ENCODE results near the gene LMO1.

DNA sequence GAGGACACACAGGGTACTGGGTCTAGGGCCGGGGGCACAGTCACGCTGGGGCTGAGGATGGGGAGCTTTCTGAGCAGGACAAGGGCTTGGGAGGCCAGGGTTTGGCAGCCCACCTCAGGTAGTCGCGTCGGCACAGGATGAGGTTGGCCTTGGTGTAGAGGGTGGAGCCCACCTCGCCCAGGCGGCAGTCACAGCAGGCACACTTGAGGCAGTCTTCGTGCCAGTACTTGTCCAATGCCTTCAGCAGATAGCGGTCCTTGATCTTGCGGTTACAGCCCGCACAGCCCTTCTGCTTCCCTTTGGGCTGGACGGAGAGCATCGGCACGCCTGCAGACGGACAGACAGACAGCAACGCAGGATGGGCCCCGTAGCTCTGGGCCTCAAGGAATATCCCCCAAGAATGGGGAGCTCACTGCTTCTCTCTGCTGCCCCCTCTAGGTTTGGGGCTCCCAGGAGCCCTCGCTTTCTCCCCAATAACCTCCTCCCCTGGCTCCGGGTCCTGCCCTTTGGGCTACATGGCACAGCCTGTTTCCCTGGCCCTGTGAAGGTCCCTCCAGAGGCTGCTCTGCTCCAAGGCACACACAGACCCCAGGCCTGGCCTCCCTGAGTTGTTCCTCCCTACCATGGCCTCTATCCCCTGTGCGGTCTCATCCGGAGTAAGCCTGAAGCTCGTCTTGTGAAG is 33.4 kb downstream of the LMO1 start:
- no peak for TF ChIP-seq ZNF549 (CRISPR knock-in tag; IDR thresholded peaks at IDR 0.05)
- no peak for TF ChIP-seq YY1 (IDR thresholded peaks at IDR 0.05; ENCODE audit: insufficient read depth, insufficient replicate concordance, low read depth, low read length)
- TF ChIP-seq POLR2AphosphoS5 (IDR thresholded peaks at IDR 0.05; ENCODE audit: low read depth, low read length): no peak
- TF ChIP-seq, protein P1, sequence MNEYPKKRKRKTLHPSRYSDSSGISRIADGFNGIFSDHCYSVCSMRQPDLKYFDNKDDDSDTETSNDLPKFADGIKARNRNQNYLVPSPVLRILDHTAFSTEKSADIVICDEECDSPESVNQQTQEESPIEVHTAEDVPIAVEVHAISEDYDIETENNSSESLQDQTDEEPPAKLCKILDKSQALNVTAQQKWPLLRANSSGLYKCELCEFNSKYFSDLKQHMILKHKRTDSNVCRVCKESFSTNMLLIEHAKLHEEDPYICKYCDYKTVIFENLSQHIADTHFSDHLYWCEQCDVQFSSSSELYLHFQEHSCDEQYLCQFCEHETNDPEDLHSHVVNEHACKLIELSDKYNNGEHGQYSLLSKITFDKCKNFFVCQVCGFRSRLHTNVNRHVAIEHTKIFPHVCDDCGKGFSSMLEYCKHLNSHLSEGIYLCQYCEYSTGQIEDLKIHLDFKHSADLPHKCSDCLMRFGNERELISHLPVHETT (CRISPR knock-in tag; conservative IDR thresholded peaks at IDR 0.05): no peak
- TF ChIP-seq, protein P2, sequence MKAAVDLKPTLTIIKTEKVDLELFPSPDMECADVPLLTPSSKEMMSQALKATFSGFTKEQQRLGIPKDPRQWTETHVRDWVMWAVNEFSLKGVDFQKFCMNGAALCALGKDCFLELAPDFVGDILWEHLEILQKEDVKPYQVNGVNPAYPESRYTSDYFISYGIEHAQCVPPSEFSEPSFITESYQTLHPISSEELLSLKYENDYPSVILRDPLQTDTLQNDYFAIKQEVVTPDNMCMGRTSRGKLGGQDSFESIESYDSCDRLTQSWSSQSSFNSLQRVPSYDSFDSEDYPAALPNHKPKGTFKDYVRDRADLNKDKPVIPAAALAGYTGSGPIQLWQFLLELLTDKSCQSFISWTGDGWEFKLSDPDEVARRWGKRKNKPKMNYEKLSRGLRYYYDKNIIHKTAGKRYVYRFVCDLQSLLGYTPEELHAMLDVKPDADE (CRISPR knock-in tag; IDR thresholded peaks at IDR 0.05): no peak
- no peak for TF ChIP-seq ZFX (CRISPR knock-in tag; IDR thresholded peaks at IDR 0.05; ENCODE audit: low read depth)
- TF ChIP-seq, protein P3, sequence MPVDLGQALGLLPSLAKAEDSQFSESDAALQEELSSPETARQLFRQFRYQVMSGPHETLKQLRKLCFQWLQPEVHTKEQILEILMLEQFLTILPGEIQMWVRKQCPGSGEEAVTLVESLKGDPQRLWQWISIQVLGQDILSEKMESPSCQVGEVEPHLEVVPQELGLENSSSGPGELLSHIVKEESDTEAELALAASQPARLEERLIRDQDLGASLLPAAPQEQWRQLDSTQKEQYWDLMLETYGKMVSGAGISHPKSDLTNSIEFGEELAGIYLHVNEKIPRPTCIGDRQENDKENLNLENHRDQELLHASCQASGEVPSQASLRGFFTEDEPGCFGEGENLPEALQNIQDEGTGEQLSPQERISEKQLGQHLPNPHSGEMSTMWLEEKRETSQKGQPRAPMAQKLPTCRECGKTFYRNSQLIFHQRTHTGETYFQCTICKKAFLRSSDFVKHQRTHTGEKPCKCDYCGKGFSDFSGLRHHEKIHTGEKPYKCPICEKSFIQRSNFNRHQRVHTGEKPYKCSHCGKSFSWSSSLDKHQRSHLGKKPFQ (CRISPR knock-in tag; IDR thresholded peaks at IDR 0.05; ENCODE audit: insufficient replicate concordance): no peak
- no peak for TF ChIP-seq FOSL1 (CRISPR knock-in tag; IDR thresholded peaks at IDR 0.05; ENCODE audit: borderline replicate concordance)
- TF ChIP-seq MAZ (IDR thresholded peaks at IDR 0.05; ENCODE audit: borderline replicate concordance, low read depth, low read length): no peak
- TF ChIP-seq MAZ (CRISPR knock-in tag; IDR thresholded peaks at IDR 0.05; ENCODE audit: low read depth): no peak
- TF ChIP-seq, protein P4, sequence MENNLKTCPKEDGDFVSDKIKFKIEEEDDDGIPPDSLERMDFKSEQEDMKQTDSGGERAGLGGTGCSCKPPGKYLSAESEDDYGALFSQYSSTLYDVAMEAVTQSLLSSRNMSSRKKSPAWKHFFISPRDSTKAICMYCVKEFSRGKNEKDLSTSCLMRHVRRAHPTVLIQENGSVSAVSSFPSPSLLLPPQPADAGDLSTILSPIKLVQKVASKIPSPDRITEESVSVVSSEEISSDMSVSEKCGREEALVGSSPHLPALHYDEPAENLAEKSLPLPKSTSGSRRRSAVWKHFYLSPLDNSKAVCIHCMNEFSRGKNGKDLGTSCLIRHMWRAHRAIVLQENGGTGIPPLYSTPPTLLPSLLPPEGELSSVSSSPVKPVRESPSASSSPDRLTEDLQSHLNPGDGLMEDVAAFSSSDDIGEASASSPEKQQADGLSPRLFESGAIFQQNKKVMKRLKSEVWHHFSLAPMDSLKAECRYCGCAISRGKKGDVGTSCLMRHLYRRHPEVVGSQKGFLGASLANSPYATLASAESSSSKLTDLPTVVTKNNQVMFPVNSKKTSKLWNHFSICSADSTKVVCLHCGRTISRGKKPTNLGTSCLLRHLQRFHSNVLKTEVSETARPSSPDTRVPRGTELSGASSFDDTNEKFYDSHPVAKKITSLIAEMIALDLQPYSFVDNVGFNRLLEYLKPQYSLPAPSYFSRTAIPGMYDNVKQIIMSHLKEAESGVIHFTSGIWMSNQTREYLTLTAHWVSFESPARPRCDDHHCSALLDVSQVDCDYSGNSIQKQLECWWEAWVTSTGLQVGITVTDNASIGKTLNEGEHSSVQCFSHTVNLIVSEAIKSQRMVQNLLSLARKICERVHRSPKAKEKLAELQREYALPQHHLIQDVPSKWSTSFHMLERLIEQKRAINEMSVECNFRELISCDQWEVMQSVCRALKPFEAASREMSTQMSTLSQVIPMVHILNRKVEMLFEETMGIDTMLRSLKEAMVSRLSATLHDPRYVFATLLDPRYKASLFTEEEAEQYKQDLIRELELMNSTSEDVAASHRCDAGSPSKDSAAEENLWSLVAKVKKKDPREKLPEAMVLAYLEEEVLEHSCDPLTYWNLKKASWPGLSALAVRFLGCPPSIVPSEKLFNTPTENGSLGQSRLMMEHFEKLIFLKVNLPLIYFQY (CRISPR knock-in tag; IDR thresholded peaks at IDR 0.05; ENCODE audit: borderline replicate concordance): no peak
- TF ChIP-seq FLYWCH1 (CRISPR knock-in tag; IDR thresholded peaks at IDR 0.05): no peak
- TF ChIP-seq, protein P5, sequence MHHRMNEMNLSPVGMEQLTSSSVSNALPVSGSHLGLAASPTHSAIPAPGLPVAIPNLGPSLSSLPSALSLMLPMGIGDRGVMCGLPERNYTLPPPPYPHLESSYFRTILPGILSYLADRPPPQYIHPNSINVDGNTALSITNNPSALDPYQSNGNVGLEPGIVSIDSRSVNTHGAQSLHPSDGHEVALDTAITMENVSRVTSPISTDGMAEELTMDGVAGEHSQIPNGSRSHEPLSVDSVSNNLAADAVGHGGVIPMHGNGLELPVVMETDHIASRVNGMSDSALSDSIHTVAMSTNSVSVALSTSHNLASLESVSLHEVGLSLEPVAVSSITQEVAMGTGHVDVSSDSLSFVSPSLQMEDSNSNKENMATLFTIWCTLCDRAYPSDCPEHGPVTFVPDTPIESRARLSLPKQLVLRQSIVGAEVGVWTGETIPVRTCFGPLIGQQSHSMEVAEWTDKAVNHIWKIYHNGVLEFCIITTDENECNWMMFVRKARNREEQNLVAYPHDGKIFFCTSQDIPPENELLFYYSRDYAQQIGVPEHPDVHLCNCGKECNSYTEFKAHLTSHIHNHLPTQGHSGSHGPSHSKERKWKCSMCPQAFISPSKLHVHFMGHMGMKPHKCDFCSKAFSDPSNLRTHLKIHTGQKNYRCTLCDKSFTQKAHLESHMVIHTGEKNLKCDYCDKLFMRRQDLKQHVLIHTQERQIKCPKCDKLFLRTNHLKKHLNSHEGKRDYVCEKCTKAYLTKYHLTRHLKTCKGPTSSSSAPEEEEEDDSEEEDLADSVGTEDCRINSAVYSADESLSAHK (CRISPR knock-in tag; IDR thresholded peaks at IDR 0.05; ENCODE audit: borderline replicate concordance): no peak
- no peak for TF ChIP-seq SP1 (IDR thresholded peaks at IDR 0.05)
- TF ChIP-seq SP1 (CRISPR knock-in tag; IDR thresholded peaks at IDR 0.05): no peak
- TF ChIP-seq POLR2A (IDR thresholded peaks at IDR 0.05; ENCODE audit: insufficient read depth in 1 of 2, low read depth in 2 of 2, low read length in 2 of 2): no peak

All from HepG2 (cell line).